T47D (cell line): ENCODE measurements around the gene MCOLN3.
"Not testable (repeated sequence)": the region's sequence is repeated elsewhere in the genome, so short reads cannot be mapped to it uniquely, and the experiment has no call there.

Source experiments
- DNase-seq, 2 experiments: peaks; one replicate each; pipeline versions ENCODE4 v3.0.0 to v3.0.0-alpha.2; 2011 to 2012; ENCODE audit warnings: low read depth in 1 of 2, low spot score in 1 of 2
- JUND ChIP-seq: IDR thresholded peaks from 2 replicates; pipeline ENCODE4 v1.6.1; 2012; ENCODE audit warnings: low read depth
- in situ Hi-C: cut with HindIII; loops from 2 replicates; pipeline ENCODE4 v1.10.0; 2016; ENCODE audit warnings: low sequenced_read_pairs, low pct_unique_long_range_greater_than_20kb

MCOLN3 gene

DNA sequence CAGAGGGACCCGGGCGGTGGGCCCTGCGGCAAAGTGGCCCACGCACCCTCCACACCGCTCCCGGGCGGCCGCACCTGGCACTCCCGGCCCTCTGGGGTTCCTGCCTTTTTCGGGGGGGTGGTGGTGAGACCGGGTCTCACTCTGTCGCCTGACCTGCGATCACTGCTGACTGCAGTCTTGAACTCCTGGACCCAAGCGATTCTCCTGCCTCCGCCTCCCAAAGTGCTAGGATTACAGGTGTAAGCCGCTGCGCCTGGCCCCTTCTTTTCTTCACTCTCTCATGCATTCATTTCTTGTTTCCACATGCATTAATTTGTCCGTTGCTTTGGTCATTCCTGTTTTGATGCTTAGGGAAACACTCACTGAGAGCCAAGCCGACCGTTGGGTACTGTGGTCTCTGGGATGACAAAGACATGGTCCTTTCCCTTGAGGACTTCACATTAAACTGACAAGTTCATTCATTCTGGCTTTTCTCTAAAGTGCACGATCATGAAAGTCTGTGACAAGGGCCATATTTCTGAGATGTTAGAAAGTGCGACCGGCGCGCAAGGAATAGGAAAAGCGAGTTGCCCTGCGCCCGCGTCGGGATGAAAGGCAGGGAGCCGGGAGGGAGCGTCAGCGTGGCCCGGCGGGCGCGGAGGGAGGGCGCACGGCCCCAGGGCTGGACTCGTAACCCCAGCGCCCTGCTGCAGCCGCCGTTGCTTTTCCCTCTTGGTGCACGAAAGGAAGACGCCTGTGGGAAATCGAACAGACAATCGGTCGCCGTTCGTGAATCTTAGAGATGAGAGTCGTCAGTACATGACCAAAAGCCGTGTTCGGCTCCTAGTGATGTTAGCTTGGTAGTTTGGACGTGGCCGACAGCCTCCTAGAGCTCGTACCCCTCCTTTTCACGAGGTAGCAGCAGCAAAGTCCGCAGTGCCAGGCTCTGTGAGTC is 50.4 kb downstream of the MCOLN3 start:
- in situ Hi-C loops: no loop called here
- no peak for TF ChIP-seq JUND
- DNase-seq: peak; percentile 14 to 18

DNA sequence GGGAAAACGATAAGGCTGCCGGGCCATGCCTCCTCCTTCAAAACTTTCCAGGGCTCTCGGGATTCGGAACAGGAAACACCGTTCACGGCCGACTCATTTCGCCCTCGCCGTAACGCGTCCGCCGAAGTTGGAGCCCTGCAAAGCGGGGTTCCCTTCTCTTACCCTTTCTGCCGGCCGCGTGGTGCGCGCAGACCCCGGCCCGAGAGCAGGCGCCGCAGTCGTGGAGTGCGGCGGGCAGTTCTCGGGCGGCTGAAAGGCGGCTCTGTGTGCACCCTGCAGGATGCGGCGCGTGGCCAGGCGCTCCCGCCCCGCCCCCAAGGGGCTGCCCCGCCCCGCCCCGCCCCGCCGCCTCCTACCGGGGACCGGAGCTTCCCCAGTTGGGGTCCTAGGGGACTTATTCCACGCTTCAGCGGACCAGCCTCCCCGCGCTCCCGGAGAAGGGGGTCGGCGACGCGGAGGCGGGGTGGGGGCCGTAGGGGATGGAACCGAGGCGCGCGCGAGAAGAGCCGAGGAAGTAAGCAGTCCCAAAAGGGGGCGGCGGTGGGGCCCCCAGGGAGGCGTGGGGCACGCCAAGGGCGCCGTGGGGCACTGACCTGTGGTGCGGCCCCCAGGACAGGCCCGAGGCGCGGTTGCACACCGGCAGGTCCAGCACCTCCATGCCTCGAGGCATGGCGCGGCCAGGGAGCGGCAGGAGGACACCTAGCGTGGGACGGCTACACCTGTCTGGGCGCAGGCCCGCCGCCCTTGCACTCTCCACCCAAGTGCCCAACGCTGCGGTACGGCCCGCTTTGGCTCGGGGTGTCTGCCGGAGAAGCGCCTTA is 51.2 kb downstream of the MCOLN3 start, which contains the start of gene MCOLN2:
TSS of gene MCOLN2 (minus strand) at position 268 of the 821 bp plus-strand sequence. CDS start at position 27, 241 bp downstream.
- in situ Hi-C loops: no loop called here
- peak; percentile 52 to 77 for DNase-seq
- TF ChIP-seq JUND: no peak

DNA sequence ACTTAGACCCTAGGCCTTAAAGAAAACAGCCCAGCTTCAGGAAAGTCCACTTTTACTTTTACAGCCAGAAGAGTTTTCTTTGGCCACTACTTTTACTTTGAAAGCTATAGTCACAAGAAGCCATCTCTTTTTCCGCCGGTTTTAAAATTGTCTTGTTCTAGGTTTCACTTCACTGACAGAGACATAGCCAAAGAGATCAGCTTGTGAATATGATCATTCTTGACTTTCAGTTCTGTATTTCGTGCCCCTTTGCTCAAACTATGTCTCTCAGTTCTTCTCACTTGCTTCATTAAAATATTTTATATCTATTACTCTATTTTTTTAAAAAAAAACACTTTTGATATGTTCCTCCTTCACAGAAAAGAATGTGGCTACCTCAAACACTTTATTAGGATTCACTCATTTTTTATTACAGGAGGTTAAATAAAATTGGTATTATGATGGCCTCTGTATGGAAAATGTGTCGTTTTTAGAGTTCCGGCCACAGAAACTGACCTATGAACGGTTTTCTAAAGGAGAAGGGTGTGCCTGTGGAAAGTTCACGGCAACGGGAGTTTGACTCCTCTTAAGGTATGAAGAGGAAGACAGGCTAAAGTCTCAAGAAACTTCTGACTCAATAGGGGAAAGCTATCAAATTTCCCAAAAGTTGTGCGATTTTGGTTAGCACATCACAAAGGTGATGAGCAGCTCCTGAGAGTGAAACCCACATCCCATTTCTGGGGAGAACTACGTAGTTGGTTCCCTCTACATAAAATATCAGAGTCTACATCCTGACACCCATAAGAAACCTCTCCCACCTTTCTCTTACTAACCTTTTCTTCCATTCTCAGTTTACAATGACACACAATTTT is 52.6 kb downstream of the MCOLN3 start:
- in situ Hi-C loops: no loop called here
- DNase-seq: no peak
- TF ChIP-seq JUND: no peak

DNA sequence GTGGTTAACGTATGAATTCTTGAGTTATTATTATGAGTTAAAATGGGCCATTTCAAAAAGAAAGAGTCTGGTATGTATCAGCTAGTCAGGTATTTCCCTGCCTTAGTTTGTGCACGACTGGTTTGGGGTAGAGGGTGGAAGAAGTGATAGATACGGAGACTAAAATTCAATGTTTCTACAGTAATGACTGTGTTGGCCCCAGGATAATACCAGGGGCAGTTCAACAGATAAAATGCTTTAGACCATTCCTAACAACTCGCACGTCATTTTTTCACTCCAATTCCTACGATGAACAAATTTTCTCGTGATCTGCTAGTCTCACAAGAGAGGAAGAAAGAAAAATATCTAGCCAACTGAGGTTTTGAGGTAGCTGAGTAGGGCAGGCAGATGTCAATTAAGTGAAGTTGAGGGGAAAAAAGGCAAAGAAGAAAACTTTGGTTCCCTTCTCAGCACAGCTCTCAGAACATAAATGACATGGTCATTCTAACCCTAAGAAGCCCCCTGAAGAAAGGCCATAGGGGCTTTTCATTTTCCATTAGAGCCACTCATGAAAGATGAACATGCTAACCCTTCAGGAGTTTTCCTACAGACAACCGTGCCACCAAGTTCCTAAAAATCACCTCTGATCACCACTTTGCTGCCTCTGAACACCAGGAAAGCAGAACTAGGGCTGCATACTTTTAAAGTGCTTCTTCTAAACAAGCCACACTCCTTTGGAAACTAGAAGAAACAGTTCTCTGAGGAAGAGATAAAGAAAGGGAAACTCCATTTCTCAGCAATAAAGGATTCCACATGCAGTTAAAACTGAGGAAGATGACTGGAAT is 57.0 kb downstream of the MCOLN3 start:
- in situ Hi-C loops: no loop called here
- no peak for TF ChIP-seq JUND
- no peak for DNase-seq

DNA sequence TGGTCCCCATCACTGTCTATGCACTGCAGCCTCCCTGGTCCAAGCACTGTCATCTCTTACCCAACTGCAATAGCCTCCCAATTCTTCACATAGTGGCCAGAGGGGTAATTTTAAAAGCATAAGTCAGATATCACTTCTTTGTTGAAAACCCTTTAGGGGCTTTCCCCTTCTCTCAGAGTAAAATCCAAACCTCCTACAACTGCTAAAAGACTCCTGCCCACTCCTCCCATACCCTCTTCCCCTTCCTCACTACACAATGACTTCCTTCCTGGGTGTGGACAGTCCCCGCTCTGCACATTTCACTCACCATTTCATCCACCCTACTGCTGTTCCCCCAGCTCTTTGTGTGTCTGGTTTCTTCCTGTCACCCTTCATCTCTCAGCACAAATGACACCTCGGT is 59.7 kb downstream of the MCOLN3 start:
- in situ Hi-C loops: no loop called here
- no peak for TF ChIP-seq JUND

DNA sequence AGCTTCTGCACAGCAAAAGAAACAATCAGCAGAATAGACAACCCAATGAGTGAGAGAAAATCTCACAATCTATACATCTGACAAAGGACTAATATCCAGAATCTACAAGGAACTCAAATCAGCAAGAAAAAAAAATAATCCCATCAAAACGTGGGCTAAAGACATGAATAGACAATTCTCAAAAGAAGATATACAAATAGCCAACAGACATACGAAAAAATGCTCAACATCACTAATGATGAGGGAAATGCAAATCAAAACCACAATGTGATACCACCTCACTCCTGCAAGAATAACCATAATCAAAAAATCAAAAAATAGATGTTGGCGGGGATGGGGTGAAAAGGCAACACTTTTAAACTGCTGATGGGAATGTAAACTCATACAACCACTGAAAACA is 61.7 kb downstream of the MCOLN3 start:
- DNase-seq, in situ Hi-C loops: not testable (repeated sequence)

More for the DNA sequence above, 59.7 kb downstream of the MCOLN3 start:
- no peak for DNase-seq

DNA sequence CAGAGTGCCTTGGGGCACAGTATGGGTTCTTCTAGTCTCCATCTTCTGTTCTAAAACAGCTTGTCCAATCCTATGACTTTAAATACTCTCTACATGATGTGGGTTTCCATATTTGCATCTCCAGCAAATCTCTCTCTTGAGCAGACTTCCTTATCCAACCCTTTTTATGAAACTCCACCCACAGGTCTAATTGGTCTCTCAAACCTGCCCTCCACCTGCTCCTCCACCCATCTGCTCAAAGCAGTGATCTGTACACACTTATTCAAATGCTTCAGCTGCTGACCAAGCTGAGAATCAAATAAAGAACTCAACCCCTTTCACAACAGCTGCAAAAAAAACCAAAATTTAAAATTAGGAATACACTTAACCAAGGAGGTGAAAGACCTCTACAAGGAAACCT is 62.9 kb downstream of the MCOLN3 start:
- DNase-seq: no peak
- in situ Hi-C loops: no loop called here
- TF ChIP-seq JUND: no peak

DNA sequence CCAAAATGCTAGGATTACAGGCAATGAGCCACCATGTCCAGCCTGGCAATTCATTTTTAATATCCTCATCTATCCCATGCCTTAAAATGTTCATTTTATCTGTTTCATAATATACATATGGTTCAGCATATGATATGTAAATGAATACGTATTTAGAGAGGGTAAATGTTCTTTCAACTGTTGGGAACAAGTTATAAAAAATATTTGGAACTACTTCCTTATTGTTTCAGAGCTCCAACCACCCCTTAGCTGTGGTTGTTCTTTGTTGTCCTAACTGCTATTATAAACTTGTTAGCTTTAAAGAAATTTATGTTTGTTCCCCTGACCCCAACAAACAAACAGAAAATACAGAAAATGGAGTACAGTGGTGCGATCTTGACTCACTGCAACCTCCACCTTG is 65.9 kb downstream of the MCOLN3 start:
- in situ Hi-C loops: no loop called here
- no peak for TF ChIP-seq JUND

DNA sequence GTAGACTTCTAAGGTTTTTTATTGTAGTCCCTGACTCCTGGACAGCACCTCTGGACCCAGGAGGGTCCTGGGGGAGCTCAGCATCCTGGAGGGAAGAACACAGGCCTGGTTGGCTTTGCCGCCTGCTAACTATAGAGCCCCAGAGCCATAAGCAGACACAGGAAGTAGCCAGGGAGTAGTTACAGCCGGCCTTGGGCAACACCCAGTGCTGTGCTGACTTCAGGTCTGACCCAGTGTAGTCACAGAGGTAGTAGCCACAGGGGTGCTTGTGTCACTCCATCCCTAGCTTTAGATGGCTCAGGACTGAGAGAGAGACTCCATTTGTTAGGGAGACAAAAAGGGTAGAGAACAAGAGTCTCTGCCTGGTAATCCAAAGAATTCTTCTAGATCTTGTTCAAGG is 73.3 kb downstream of the MCOLN3 start:
- no peak for TF ChIP-seq JUND
- in situ Hi-C loops: no loop called here
- no peak for DNase-seq

More for the DNA sequence above, 65.9 kb downstream of the MCOLN3 start:
- DNase-seq: no peak

DNA sequence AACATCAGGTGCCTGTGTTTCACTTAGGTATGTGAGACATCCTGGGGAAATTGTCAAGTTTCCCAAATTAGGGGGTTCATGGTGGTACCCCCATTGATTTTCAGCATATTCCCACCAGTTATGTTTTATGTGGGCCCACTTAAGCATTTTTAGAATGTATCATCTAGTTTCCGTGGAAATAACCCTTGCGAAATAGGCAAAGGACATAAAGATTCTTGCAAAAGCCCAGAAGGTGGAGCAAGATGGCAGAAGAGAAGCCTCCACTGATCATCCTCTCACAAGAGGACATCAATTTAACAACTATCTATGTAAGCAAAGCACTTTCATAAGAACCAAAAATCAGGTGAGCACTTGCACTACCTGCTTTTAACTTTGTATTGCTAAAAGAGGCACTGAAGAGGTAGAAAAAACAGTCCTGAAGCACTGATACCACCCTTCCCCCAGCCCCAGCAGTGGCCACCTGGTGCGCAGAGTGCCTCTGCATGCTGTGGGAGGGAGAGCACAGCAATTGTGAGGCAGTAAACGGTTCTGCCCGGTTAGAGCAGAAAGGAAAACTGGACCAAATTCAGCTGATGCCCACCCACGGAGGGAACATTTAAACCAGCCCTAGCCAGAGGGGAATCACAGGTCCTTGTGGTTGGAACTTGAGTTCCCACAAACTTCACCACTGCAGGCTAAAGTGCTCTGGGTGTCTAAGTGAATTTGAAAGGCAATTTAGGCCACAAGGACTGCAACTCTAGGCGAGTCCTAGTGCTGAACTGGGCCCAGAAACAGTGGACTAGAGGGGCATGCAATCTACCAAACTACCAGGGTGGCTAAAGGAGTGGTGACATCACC is 74.6 kb downstream of the MCOLN3 start:
- no peak for DNase-seq
- in situ Hi-C loops: no loop called here

More for the DNA sequence above, 74.6 kb downstream of the MCOLN3 start:
- TF ChIP-seq JUND: no peak
